Measurements from ENCODE around the gene DNAJB13.

GRCh38 chr11:74002832-74003231, 52.0 kb downstream of the DNAJB13 start:
- TF ChIP-seq RAD21 (IDR thresholded peaks at IDR 0.05; ENCODE audit: low read length) (no peak), CTCF (conservative IDR thresholded peaks at IDR 0.05; ENCODE audit: low read depth, low read length) (no peak), SMC3 (IDR thresholded peaks at IDR 0.05; ENCODE audit: low read depth, low read length) (no peak), USF2 (IDR thresholded peaks at IDR 0.05; ENCODE audit: low read depth, low read length) (no peak), POLR2A (IDR thresholded peaks at IDR 0.05; ENCODE audit: low read depth, low read length) (no peak), ELK1 (IDR thresholded peaks at IDR 0.05; ENCODE audit: borderline replicate concordance, low read depth, low read length) (no peak)

All from IMR-90 (cell line).